Measurements from ENCODE around the gene SSMEM1.

- no peak for TF ChIP-seq CTCF (IDR thresholded peaks at IDR 0.05)
- no peak for TF ChIP-seq POLR2AphosphoS5 (IDR thresholded peaks at IDR 0.05)
- TF ChIP-seq POLR2A (IDR thresholded peaks at IDR 0.05) = no peak
Measured at GRCh38 chr7:130224210-130224609, 16.6 kb downstream of the SSMEM1 start.

Measured in prostate gland (tissue), 2 donors.